ENCODE measurements around the gene CDC37L1.
A peak's percentile ranks its signal among the peaks of the same experiment; 100 is the strongest.
"Not testable (repeated sequence)": the region's sequence is repeated elsewhere in the genome, so short reads cannot be mapped to it uniquely, and the experiment has no call there.

Gene CDC37L1

GRCh38 chr9:4717815-4718214 lies 38.4 kb downstream of the CDC37L1 start:
- no peak for DNase-seq

- no peak for DNase-seq
These were observed 39.5 kb downstream of the CDC37L1 start for GRCh38 chr9:4718911-4719310.

- DNase-seq: no peak
These were observed 42.4 kb downstream of the CDC37L1 start for GRCh38 chr9:4721736-4722135.

GRCh38 chr9:4725706-4726442 lies 46.5 kb downstream of the CDC37L1 start:
- DNase-seq: no peak

GRCh38 chr9:4727593-4727992 lies 48.2 kb downstream of the CDC37L1 start:
- no peak for DNase-seq

GRCh38 chr9:4732890-4733289 lies 53.5 kb downstream of the CDC37L1 start:
- no peak for DNase-seq

GRCh38 chr9:4734150-4734549 lies 54.8 kb downstream of the CDC37L1 start:
- no peak for DNase-seq

- no peak for DNase-seq
These were observed 59.7 kb downstream of the CDC37L1 start for GRCh38 chr9:4738866-4739586.

GRCh38 chr9:4739587-4740387 lies 60.4 kb downstream of the CDC37L1 start:
- no peak for DNase-seq

GRCh38 chr9:4740388-4740637 lies 60.9 kb downstream of the CDC37L1 start:
- DNase-seq: no peak

- DNase-seq: peak; percentile 85
These were observed 61.4 kb downstream of the CDC37L1 start, which contains the start of gene AK3 for GRCh38 chr9:4740638-4741364. Gene AK3, minus strand, starts transcription at chr9:4741202. Its CDS starts 115 bp downstream, at chr9:4741087.

- DNase-seq: peak; percentile 29
These were observed 62.2 kb downstream of the CDC37L1 start for GRCh38 chr9:4741365-4742089.

GRCh38 chr9:4742246-4742645 lies 62.9 kb downstream of the CDC37L1 start:
- no peak for DNase-seq

- no peak for DNase-seq
These were observed 63.9 kb downstream of the CDC37L1 start for GRCh38 chr9:4743131-4743875.

- no peak for DNase-seq
These were observed 67.1 kb downstream of the CDC37L1 start for GRCh38 chr9:4746278-4747030.

- DNase-seq: no peak
These were observed 69.2 kb downstream of the CDC37L1 start for GRCh38 chr9:4748612-4749011.

- no peak for DNase-seq
These were observed 70.8 kb downstream of the CDC37L1 start for GRCh38 chr9:4750023-4750673.

- DNase-seq: not testable (repeated sequence)
These were observed 75.2 kb downstream of the CDC37L1 start for GRCh38 chr9:4754530-4754929.

- no peak for DNase-seq
These were observed 75.7 kb downstream of the CDC37L1 start for GRCh38 chr9:4755026-4755609.

GRCh38 chr9:4756420-4756819 lies 77.1 kb downstream of the CDC37L1 start:
- no peak for DNase-seq
